Stimulated activated CD4-positive, alpha-beta T cell treated with anti-CD3 and anti-CD28 coated beads, Interleukin-12 subunit alpha, Interleukin-12 subunit beta, amount 100 ng/mL, for 48 hours (primary cell): ENCODE data around the gene TVP23C.

Experiments
- DNase-seq, 3 donors: peaks; one replicate each; pipeline ENCODE4 v3.0.0-alpha.2; 2020; ENCODE audit warnings: low read depth in 2 of 3, low spot score in 1 of 3

The TVP23C gene

GRCh38 chr17:15496735-15497670 is 66.3 kb downstream of the TVP23C start:
- no peak for DNase-seq

GRCh38 chr17:15494821-15495220 is 68.5 kb downstream of the TVP23C start:
- no peak for DNase-seq

GRCh38 chr17:15493693-15494035 is 69.6 kb downstream of the TVP23C start:
- no peak for DNase-seq

- no peak for DNase-seq
These were observed 70.2 kb downstream of the TVP23C start for GRCh38 chr17:15492791-15493692.

GRCh38 chr17:15492186-15492585 is 71.1 kb downstream of the TVP23C start:
- no peak for DNase-seq

- peak in 2 of 3 donors; percentile 3 to 18 for DNase-seq
These were observed 72.5 kb downstream of the TVP23C start for GRCh38 chr17:15490634-15491261.

GRCh38 chr17:15488557-15488956 is 74.7 kb downstream of the TVP23C start:
- DNase-seq: no peak

- DNase-seq: no peak
These were observed 78.2 kb downstream of the TVP23C start for GRCh38 chr17:15485045-15485444.

- DNase-seq: no peak
These were observed 79.9 kb downstream of the TVP23C start for GRCh38 chr17:15483431-15483830.

- DNase-seq: no peak
These were observed 80.8 kb downstream of the TVP23C start for GRCh38 chr17:15482476-15482875.

GRCh38 chr17:15481481-15481880 is 81.8 kb downstream of the TVP23C start:
- no peak for DNase-seq

GRCh38 chr17:15480204-15480603 is 83.1 kb downstream of the TVP23C start:
- no peak for DNase-seq

GRCh38 chr17:15479703-15480102 is 83.6 kb downstream of the TVP23C start:
- no peak for DNase-seq

GRCh38 chr17:15478845-15479244 is 84.4 kb downstream of the TVP23C start:
- DNase-seq: no peak

- no peak for DNase-seq
These were observed 87.5 kb downstream of the TVP23C start for GRCh38 chr17:15475631-15476354.

GRCh38 chr17:15472891-15473290 is 90.4 kb downstream of the TVP23C start:
- no peak for DNase-seq

- no peak for DNase-seq
These were observed 92.7 kb downstream of the TVP23C start for GRCh38 chr17:15470536-15470935.

GRCh38 chr17:15469260-15469659 is 94.0 kb downstream of the TVP23C start:
- DNase-seq: no peak

GRCh38 chr17:15468126-15468525 is 95.2 kb downstream of the TVP23C start:
- no peak for DNase-seq

- no peak for DNase-seq
These were observed 95.7 kb downstream of the TVP23C start, which contains the start of gene CDRT4 for GRCh38 chr17:15467592-15467991. Gene CDRT4, minus strand, starts transcription at chr17:15467621. Its CDS starts 27,383 bp downstream, at chr17:15440238.

GRCh38 chr17:15466131-15466530 is 97.2 kb downstream of the TVP23C start:
- no peak for DNase-seq
